ENCODE data around the gene CCL3. TPM values are rescaled to one million over a fixed set of nuclear protein-coding genes. Genes with fewer than 3 reads are reported as not detected.

Gene CCL3
- polyA plus RNA-seq, 1 donor (not counting 4 experiments of a cell fraction or from before 2014, with no cell fraction given), result not detected

DNA sequence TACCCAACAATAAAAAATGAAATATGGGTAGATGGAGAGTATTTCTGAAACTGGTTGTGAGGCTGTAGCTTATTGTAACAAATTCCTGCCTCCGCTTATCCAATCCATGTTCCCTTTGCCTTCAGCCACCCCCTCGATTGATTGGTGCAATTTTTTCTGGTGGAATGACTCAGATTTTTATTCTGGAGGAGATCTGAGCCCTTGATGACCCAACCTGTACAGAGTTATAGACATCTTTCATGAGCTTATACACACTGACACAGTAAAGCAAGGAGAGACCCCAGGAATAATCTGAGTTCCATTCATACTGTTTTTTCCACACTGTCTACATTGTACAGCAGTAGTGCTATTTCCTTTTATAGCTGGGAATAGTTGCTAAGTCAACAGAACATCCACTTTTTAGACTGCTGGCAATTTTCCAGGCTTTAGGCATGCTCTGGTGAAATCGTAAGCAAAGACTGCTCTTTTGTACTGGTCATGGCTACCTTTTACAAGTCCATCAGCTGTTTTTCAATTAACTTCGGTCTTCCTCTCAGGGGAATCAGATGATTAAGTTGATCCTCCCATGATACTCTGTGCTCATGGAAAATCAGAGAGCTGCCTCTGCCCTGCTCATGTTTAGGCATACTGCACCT, 43.8 kb upstream of the CCL3 start:
- Histone ChIP-seq H3K79me2 (ENCODE audit: control insufficient read depth, insufficient read depth, low read length) (no peaks in the 10 kb centered on the region), H3K36me3 (ENCODE audit: control insufficient read depth in 2 of 2, extremely low read depth in 1 of 2, insufficient read depth in 2 of 2, low read length in 2 of 2) (no peaks in the 10 kb centered on the region), H4K20me1 (ENCODE audit: control insufficient read depth, extremely low read depth, insufficient read depth, low read length) (peaks cover 4% of the 10 kb centered on the region), H3K27ac (ENCODE audit: control insufficient read depth, insufficient read depth, low read length) (no peak overlapping the region), H3K9ac (ENCODE audit: control insufficient read depth, extremely low read depth, insufficient read depth, low read length) (no peak overlapping the region), H3K4me2 (ENCODE audit: control insufficient read depth, extremely low read depth, insufficient read depth, low read depth, low read length) (no peak overlapping the region), H3K4me3 (ENCODE audit: control insufficient read depth in 2 of 3, extremely low read depth in 1 of 3, insufficient read depth in 2 of 3, low read depth in 1 of 3, low read length in 3 of 3) (no peak overlapping the region), H3K9me3 (ENCODE audit: control insufficient read depth, low read depth, low read length) (no peaks in the 10 kb centered on the region), H3K27me3 (ENCODE audit: control insufficient read depth, extremely low read depth, insufficient read depth, low read length) (peaks cover 4% of the 10 kb centered on the region), H3K4me1 (ENCODE audit: control insufficient read depth, extremely low read depth, insufficient read depth, low read length) (no peaks in the 10 kb centered on the region), H2AFZ (ENCODE audit: control insufficient read depth, low read length) (no peak overlapping the region), H3K9me1 (ENCODE audit: control insufficient read depth, extremely low read depth, insufficient read depth, low read length) (no peaks in the 10 kb centered on the region)
- dilution Hi-C loops (cut with MboI; ENCODE audit: extremely low pct_ligation_motif_present, low sequenced_read_pairs), result loop anchor here (25.0 kb wide), 1 partner anchor 146 kb away; the partner anchor contains the start of genes CCL14 and CCL16
- DNase-seq (ENCODE audit: low read depth, low spot score) (no peak), FAIRE-seq (no peak)
- TF ChIP-seq EZH2 (IDR thresholded peaks at IDR 0.05; ENCODE audit: low read length), result no peak
- TF ChIP-seq, protein P1, sequence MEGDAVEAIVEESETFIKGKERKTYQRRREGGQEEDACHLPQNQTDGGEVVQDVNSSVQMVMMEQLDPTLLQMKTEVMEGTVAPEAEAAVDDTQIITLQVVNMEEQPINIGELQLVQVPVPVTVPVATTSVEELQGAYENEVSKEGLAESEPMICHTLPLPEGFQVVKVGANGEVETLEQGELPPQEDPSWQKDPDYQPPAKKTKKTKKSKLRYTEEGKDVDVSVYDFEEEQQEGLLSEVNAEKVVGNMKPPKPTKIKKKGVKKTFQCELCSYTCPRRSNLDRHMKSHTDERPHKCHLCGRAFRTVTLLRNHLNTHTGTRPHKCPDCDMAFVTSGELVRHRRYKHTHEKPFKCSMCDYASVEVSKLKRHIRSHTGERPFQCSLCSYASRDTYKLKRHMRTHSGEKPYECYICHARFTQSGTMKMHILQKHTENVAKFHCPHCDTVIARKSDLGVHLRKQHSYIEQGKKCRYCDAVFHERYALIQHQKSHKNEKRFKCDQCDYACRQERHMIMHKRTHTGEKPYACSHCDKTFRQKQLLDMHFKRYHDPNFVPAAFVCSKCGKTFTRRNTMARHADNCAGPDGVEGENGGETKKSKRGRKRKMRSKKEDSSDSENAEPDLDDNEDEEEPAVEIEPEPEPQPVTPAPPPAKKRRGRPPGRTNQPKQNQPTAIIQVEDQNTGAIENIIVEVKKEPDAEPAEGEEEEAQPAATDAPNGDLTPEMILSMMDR (optimal IDR thresholded peaks at IDR 0.05 in 1 of 3, IDR thresholded peaks at IDR 0.05 in 1 of 3, conservative IDR thresholded peaks at IDR 0.05 in 1 of 3; ENCODE audit: extremely low read depth in 1 of 3, insufficient read depth in 2 of 3, low read length in 3 of 3), result no peak

GRCh38 chr17:36132421-36132831, 42.5 kb upstream of the CCL3 start:
- dilution Hi-C loops (cut with MboI; ENCODE audit: extremely low pct_ligation_motif_present, low sequenced_read_pairs), result loop anchor here (25.0 kb wide), 1 partner anchor 145 kb away; the partner anchor contains the start of genes CCL14 and CCL16
- FAIRE-seq, result no peak
- no peak for DNase-seq (ENCODE audit: low read depth, low spot score)
- H3K4me2 ChIP-seq (ENCODE audit: control insufficient read depth, extremely low read depth, insufficient read depth, low read depth, low read length), result no peak overlapping the region
- H3K27ac ChIP-seq (ENCODE audit: control insufficient read depth, insufficient read depth, low read length), result no peak overlapping the region
- peaks cover 4% of the 10 kb centered on the region for H3K27me3 ChIP-seq (ENCODE audit: control insufficient read depth, extremely low read depth, insufficient read depth, low read length)
- peaks cover 4% of the 10 kb centered on the region for H4K20me1 ChIP-seq (ENCODE audit: control insufficient read depth, extremely low read depth, insufficient read depth, low read length)
- H3K4me1 ChIP-seq (ENCODE audit: control insufficient read depth, extremely low read depth, insufficient read depth, low read length), result no peaks in the 10 kb centered on the region
- H3K9me1 ChIP-seq (ENCODE audit: control insufficient read depth, extremely low read depth, insufficient read depth, low read length), result no peaks in the 10 kb centered on the region
- H3K4me3 ChIP-seq (ENCODE audit: control insufficient read depth in 2 of 3, extremely low read depth in 1 of 3, insufficient read depth in 2 of 3, low read depth in 1 of 3, low read length in 3 of 3), result no peak overlapping the region
- no peaks in the 10 kb centered on the region for H3K79me2 ChIP-seq (ENCODE audit: control insufficient read depth, insufficient read depth, low read length)
- H2AFZ ChIP-seq (ENCODE audit: control insufficient read depth, low read length), result no peak overlapping the region
- no peaks in the 10 kb centered on the region for H3K36me3 ChIP-seq (ENCODE audit: control insufficient read depth in 2 of 2, extremely low read depth in 1 of 2, insufficient read depth in 2 of 2, low read length in 2 of 2)
- TF ChIP-seq EZH2 (IDR thresholded peaks at IDR 0.05; ENCODE audit: low read length), result no peak
- TF ChIP-seq, protein P1 (optimal IDR thresholded peaks at IDR 0.05 in 1 of 3, IDR thresholded peaks at IDR 0.05 in 1 of 3, conservative IDR thresholded peaks at IDR 0.05 in 1 of 3; ENCODE audit: extremely low read depth in 1 of 3, insufficient read depth in 2 of 3, low read length in 3 of 3), result no peak
- H3K9me3 ChIP-seq (ENCODE audit: control insufficient read depth, low read depth, low read length), result no peaks in the 10 kb centered on the region
- no peak overlapping the region for H3K9ac ChIP-seq (ENCODE audit: control insufficient read depth, extremely low read depth, insufficient read depth, low read length)

Data from keratinocyte (primary cell).